Measurements from ENCODE around the gene PLEKHB1. TPM values are rescaled to one million over a fixed set of nuclear protein-coding genes. Genes with fewer than 3 reads are reported as not detected.

PLEKHB1 gene
- total and polyA plus RNA-seq, 10 of the 15 experiments (the other 5 are each of a cell fraction or from before 2014, with no cell fraction given) = 0.58 to 2.6 (median 1.5) TPM; not detected in 1

DNA sequence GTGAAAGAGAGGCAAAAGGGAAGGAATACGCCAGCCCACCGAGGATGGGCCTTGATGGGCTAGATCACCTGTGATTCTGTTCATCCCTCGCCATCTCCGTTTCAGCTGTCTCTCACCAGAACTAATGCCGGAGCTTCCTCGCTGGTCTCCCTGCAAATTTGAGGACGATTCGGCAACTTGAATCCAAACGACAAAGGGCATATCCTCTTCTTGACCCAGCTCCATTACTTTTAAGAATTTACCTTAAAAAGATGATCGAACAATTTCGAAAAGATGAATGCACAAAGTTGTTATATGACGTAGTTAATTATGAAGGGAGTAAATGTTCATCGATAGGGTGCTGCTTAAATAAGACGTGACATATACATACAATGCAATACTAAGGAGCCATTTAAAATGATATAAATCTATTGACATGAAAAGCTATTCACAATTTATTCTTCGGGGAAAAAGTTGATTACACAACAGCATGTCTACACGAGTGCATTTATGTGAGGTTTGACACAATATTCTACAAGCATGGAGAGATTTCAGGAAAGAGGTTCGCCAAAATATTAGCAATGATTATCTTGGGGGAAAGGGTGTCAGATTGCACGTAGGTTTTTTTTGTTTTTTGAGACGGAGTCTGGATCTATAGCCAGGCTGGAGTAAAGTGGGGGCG, 47.5 kb upstream of the PLEKHB1 start (continued):
- TF ChIP-seq, protein P1, sequence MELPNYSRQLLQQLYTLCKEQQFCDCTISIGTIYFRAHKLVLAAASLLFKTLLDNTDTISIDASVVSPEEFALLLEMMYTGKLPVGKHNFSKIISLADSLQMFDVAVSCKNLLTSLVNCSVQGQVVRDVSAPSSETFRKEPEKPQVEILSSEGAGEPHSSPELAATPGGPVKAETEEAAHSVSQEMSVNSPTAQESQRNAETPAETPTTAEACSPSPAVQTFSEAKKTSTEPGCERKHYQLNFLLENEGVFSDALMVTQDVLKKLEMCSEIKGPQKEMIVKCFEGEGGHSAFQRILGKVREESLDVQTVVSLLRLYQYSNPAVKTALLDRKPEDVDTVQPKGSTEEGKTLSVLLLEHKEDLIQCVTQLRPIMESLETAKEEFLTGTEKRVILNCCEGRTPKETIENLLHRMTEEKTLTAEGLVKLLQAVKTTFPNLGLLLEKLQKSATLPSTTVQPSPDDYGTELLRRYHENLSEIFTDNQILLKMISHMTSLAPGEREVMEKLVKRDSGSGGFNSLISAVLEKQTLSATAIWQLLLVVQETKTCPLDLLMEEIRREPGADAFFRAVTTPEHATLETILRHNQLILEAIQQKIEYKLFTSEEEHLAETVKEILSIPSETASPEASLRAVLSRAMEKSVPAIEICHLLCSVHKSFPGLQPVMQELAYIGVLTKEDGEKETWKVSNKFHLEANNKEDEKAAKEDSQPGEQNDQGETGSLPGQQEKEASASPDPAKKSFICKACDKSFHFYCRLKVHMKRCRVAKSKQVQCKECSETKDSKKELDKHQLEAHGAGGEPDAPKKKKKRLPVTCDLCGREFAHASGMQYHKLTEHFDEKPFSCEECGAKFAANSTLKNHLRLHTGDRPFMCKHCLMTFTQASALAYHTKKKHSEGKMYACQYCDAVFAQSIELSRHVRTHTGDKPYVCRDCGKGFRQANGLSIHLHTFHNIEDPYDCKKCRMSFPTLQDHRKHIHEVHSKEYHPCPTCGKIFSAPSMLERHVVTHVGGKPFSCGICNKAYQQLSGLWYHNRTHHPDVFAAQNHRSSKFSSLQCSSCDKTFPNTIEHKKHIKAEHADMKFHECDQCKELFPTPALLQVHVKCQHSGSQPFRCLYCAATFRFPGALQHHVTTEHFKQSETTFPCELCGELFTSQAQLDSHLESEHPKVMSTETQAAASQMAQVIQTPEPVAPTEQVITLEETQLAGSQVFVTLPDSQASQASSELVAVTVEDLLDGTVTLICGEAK (IDR thresholded peaks at IDR 0.05; ENCODE audit: borderline replicate concordance) = peak; percentile 42; the same call in 1 of the 2 replicates
- TF ChIP-seq, protein P2, sequence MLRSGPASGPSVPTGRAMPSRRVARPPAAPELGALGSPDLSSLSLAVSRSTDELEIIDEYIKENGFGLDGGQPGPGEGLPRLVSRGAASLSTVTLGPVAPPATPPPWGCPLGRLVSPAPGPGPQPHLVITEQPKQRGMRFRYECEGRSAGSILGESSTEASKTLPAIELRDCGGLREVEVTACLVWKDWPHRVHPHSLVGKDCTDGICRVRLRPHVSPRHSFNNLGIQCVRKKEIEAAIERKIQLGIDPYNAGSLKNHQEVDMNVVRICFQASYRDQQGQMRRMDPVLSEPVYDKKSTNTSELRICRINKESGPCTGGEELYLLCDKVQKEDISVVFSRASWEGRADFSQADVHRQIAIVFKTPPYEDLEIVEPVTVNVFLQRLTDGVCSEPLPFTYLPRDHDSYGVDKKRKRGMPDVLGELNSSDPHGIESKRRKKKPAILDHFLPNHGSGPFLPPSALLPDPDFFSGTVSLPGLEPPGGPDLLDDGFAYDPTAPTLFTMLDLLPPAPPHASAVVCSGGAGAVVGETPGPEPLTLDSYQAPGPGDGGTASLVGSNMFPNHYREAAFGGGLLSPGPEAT (IDR thresholded peaks at IDR 0.05; ENCODE audit: low read depth) = 0 out of 2 replicates have a peak, but pooled peaks have one; percentile 9
- TF ChIP-seq ZBED1 (IDR thresholded peaks at IDR 0.05; ENCODE audit: borderline replicate concordance) (0 out of 2 replicates have a peak, but pooled peaks have one; percentile 3), ATF7 (IDR thresholded peaks at IDR 0.05; ENCODE audit: low read depth) (peak; percentile 29; the same call in 1 of the 2 replicates)
